BE2C (cell line): ENCODE results near the gene CAMK1D.

Experiments used
- DNase-seq: peaks from one replicate; pipeline ENCODE4 v3.0.0-alpha.2; 2020
- H3K27me3 ChIP-seq: fragments of 250-450 bp; sonication (Bioruptor Pico); 2 replicates; pipeline ENCODE4 v1.5.1; 2020; ENCODE audit warnings: mild to moderate bottlenecking
- H3K36me3 ChIP-seq: fragments of 250-450 bp; sonication (Bioruptor Pico); 2 replicates; pipeline ENCODE4 v1.5.1; 2020; ENCODE audit warnings: mild to moderate bottlenecking
- H3K4me1 ChIP-seq: fragments of 250-450 bp; sonication (Bioruptor Pico); 2 replicates; pipeline ENCODE4 v1.5.1; 2020
- H3K4me3 ChIP-seq: 2 replicates; pipeline ENCODE4 v1.5.1; 2011; ENCODE audit warnings: low read depth, low read length
- H3K9me3 ChIP-seq: fragments of 250-450 bp; sonication (Bioruptor Pico); 2 replicates; pipeline ENCODE4 v1.5.1; 2020
- CTCF ChIP-seq: IDR thresholded peaks from 2 replicates; pipeline ENCODE4 v1.5.1; 2012; ENCODE audit warnings: mild to moderate bottlenecking, low read depth, low read length

CAMK1D gene

GRCh38 chr10:12702215-12702770 lies 352.9 kb downstream of the CAMK1D start:
- Histone ChIP-seq H3K9me3 (no peaks in the 10 kb centered on the region), H3K4me1 (no peaks in the 10 kb centered on the region), H3K27me3 (no peaks in the 10 kb centered on the region), H3K36me3 (no peaks in the 10 kb centered on the region), H3K4me3 (no peak overlapping the region)
- no peak for DNase-seq
- no peak for TF ChIP-seq CTCF

- Histone ChIP-seq H3K36me3 (no peaks in the 10 kb centered on the region), H3K9me3 (no peaks in the 10 kb centered on the region), H3K4me3 (no peak overlapping the region), H3K4me1 (no peaks in the 10 kb centered on the region), H3K27me3 (no peaks in the 10 kb centered on the region)
- TF ChIP-seq CTCF = no peak
- no peak for DNase-seq
These were observed 353.8 kb downstream of the CAMK1D start for GRCh38 chr10:12703126-12703525.

GRCh38 chr10:12703813-12704212 lies 354.5 kb downstream of the CAMK1D start:
- TF ChIP-seq CTCF = no peak
- Histone ChIP-seq H3K4me1 (no peaks in the 10 kb centered on the region), H3K27me3 (no peaks in the 10 kb centered on the region), H3K36me3 (no peaks in the 10 kb centered on the region), H3K9me3 (no peaks in the 10 kb centered on the region), H3K4me3 (no peak overlapping the region)
- no peak for DNase-seq

- DNase-seq = no peak
- Histone ChIP-seq H3K9me3 (no peaks in the 10 kb centered on the region), H3K4me1 (no peaks in the 10 kb centered on the region), H3K4me3 (no peak overlapping the region), H3K27me3 (no peaks in the 10 kb centered on the region), H3K36me3 (no peaks in the 10 kb centered on the region)
- TF ChIP-seq CTCF = no peak
These were observed 355.1 kb downstream of the CAMK1D start for GRCh38 chr10:12704488-12704887.

GRCh38 chr10:12705943-12706342 lies 356.6 kb downstream of the CAMK1D start:
- no peak for TF ChIP-seq CTCF
- Histone ChIP-seq H3K4me3 (no peak overlapping the region), H3K4me1 (no peaks in the 10 kb centered on the region), H3K9me3 (no peaks in the 10 kb centered on the region), H3K36me3 (no peaks in the 10 kb centered on the region), H3K27me3 (no peaks in the 10 kb centered on the region)
- no peak for DNase-seq

GRCh38 chr10:12707461-12708185 lies 358.3 kb downstream of the CAMK1D start:
- DNase-seq = peak; percentile 59
- no peak overlapping the region for H3K4me3 ChIP-seq

More at GRCh38 chr10:12707461-12708185, 358.3 kb downstream of the CAMK1D start:
- TF ChIP-seq CTCF = peak; percentile 68
- no peaks in the 10 kb centered on the region for H3K9me3 ChIP-seq
- H3K4me1 ChIP-seq = no peaks in the 10 kb centered on the region
- no peaks in the 10 kb centered on the region for H3K27me3 ChIP-seq
- H3K36me3 ChIP-seq = no peaks in the 10 kb centered on the region
